Loucy (cell line): ENCODE results near the gene ZDHHC20.

Experiments
- H2AFZ ChIP-seq: fragments of 200-600 bp; sonication (generic); 2 replicates; pipeline ENCODE4 v1.6.0; 2016; ENCODE audit warnings: antibody characterized with exemption, mild to moderate bottlenecking, low read length, moderate library complexity
- H3F3A ChIP-seq: fragments of 200-600 bp; 2 replicates; pipeline ENCODE4 v1.6.0; 2016; ENCODE audit warnings: antibody characterized with exemption, low read depth, mild to moderate bottlenecking
- H3K27me3 ChIP-seq: fragments of 200-600 bp; sonication (generic); 2 replicates; pipeline ENCODE4 v1.6.1; 2014; ENCODE audit warnings: low read length, mild to moderate bottlenecking; ENCODE audit not compliant: insufficient read depth, poor library complexity, severe bottlenecking
- H3K36me3 ChIP-seq: fragments of 200-600 bp; sonication (generic); 2 replicates; pipeline ENCODE4 v1.6.1; 2016; ENCODE audit warnings: low read length; ENCODE audit not compliant: insufficient read depth
- H3K4me1 ChIP-seq: fragments of 200-600 bp; sonication (generic); 2 replicates; pipeline ENCODE4 v1.5.1; 2014; ENCODE audit warnings: low read length, mild to moderate bottlenecking; ENCODE audit not compliant: insufficient read depth, poor library complexity, severe bottlenecking
- H3K4me2 ChIP-seq: fragments of 200-600 bp; sonication (generic); 2 replicates; pipeline ENCODE4 v1.6.0; 2014; ENCODE audit warnings: antibody characterized with exemption, low read length, low read depth, mild to moderate bottlenecking; ENCODE audit not compliant: poor library complexity, severe bottlenecking
- H3K4me3 ChIP-seq: fragments of 200-600 bp; sonication (generic); 2 replicates; pipeline ENCODE4 v1.5.1; 2014; ENCODE audit warnings: low read length, mild to moderate bottlenecking, mixed read lengths; ENCODE audit not compliant: poor library complexity, severe bottlenecking
- H3K79me2 ChIP-seq: fragments of 200-600 bp; sonication (generic); 2 replicates; pipeline ENCODE4 v1.6.1; 2014; ENCODE audit warnings: low read length; ENCODE audit not compliant: insufficient read depth
- H3K9ac ChIP-seq: fragments of 200-600 bp; sonication (generic); 2 replicates; pipeline ENCODE4 v1.6.0; 2014; ENCODE audit warnings: mild to moderate bottlenecking, low read depth, low read length, moderate library complexity; ENCODE audit not compliant: poor library complexity, severe bottlenecking
- H3K9me2 ChIP-seq: fragments of 200-600 bp; sonication (generic); replicated peaks from 2 replicates; pipeline ENCODE4 v1.6.1; 2016; ENCODE audit warnings: low read depth, low read length, mixed read lengths
- H3K9me3 ChIP-seq: fragments of 200-600 bp; sonication (generic); 2 replicates; pipeline ENCODE4 v1.6.1; 2014; ENCODE audit warnings: mild to moderate bottlenecking, antibody characterized with exemption, low read length, low read depth; ENCODE audit not compliant: insufficient read depth
- H4K20me1 ChIP-seq: fragments of 200-600 bp; sonication (generic); 2 replicates; pipeline ENCODE4 v1.6.0; 2014; ENCODE audit warnings: antibody characterized with exemption, low read length, mild to moderate bottlenecking; ENCODE audit not compliant: insufficient read depth, poor library complexity, severe bottlenecking
- EZH2phosphoT487 ChIP-seq: fragments of 200-600 bp; IDR thresholded peaks from 2 replicates; pipeline ENCODE4 v1.6.1; 2018; ENCODE audit warnings: antibody characterized with exemption, mild to moderate bottlenecking, moderate library complexity, borderline replicate concordance
- TF ChIP-seq, protein P1 (sequence below): fragments of 200-600 bp; sonication (generic); conservative IDR thresholded peaks from 2 replicates; pipeline ENCODE4 v1.5.1; 2014; ENCODE audit warnings: mild to moderate bottlenecking, antibody characterized with exemption, low read length

Gene ZDHHC20

DNA sequence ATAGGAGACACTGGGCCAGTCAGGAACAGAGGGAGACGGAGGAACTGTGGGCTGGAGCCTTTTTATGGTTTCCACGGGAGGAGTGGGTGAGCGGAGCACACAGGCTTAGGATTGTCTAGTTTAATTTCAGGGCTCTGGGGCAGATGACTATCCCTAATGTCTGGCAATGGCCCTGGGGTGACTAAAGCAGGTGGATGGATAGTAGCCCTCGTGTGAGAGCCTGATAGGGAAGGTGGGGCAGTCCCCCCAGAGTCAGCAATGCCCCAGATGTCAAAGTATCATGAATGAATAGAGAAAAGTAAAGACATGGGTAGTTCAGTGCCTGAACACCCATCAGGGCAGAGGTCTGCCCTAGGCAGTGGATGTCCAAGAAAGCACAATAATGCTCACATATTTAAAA lies 94.2 kb downstream of the ZDHHC20 start:
- no peaks in the 10 kb centered on the region for H3K27me3 ChIP-seq
- H3K36me3 ChIP-seq: no peaks in the 10 kb centered on the region
- peak overlapping the region; percentile 54 for H3K4me2 ChIP-seq
- TF ChIP-seq EZH2phosphoT487: no peak
- TF ChIP-seq, protein P1, sequence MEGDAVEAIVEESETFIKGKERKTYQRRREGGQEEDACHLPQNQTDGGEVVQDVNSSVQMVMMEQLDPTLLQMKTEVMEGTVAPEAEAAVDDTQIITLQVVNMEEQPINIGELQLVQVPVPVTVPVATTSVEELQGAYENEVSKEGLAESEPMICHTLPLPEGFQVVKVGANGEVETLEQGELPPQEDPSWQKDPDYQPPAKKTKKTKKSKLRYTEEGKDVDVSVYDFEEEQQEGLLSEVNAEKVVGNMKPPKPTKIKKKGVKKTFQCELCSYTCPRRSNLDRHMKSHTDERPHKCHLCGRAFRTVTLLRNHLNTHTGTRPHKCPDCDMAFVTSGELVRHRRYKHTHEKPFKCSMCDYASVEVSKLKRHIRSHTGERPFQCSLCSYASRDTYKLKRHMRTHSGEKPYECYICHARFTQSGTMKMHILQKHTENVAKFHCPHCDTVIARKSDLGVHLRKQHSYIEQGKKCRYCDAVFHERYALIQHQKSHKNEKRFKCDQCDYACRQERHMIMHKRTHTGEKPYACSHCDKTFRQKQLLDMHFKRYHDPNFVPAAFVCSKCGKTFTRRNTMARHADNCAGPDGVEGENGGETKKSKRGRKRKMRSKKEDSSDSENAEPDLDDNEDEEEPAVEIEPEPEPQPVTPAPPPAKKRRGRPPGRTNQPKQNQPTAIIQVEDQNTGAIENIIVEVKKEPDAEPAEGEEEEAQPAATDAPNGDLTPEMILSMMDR: no peak
- H3K9me3 ChIP-seq: peaks cover 10% of the 10 kb centered on the region; the same call in 1 of the 2 replicates
- H4K20me1 ChIP-seq: no peaks in the 10 kb centered on the region
- peaks cover 31% of the 10 kb centered on the region for H3K4me1 ChIP-seq
- no peaks in the 10 kb centered on the region for H3K79me2 ChIP-seq
- peaks cover 4% of the 10 kb centered on the region for H3F3A ChIP-seq
- H3K4me3 ChIP-seq: no peak overlapping the region
- peak overlapping the region; percentile 54 for H3K9ac ChIP-seq
- H2AFZ ChIP-seq: no peak overlapping the region
- H3K9me2 ChIP-seq: no peaks in the 10 kb centered on the region

DNA sequence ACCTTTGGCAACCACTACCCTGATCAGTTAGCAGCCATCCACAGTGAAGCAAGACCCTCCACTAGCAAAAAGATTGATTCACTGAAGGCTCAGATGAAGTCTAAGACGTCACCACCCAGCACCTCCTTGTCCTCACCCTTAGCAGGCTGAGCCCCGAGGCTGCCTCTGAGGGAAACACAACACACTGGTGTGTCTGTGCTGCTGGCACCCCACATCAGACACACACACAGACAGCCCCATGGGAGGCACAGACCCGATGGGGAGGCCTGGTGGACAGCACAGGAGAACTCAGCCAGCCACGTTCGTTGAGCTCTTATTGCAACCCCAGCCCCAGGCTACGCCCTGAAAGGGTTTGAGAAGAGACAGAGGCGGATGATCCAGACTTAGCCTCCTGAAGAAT lies 94.7 kb downstream of the ZDHHC20 start:
- peaks cover 10% of the 10 kb centered on the region; the same call in 1 of the 2 replicates for H3K9me3 ChIP-seq
- no peak overlapping the region for H2AFZ ChIP-seq
- peaks cover 4% of the 10 kb centered on the region for H3F3A ChIP-seq
- H3K4me2 ChIP-seq: no peak overlapping the region
- H3K79me2 ChIP-seq: no peaks in the 10 kb centered on the region
- no peaks in the 10 kb centered on the region for H4K20me1 ChIP-seq
- peak overlapping the region; percentile 54 for H3K9ac ChIP-seq
- TF ChIP-seq, protein P1: no peak
- TF ChIP-seq EZH2phosphoT487: no peak
- no peaks in the 10 kb centered on the region for H3K36me3 ChIP-seq
- H3K27me3 ChIP-seq: no peaks in the 10 kb centered on the region
- no peaks in the 10 kb centered on the region for H3K9me2 ChIP-seq
- H3K4me3 ChIP-seq: no peak overlapping the region
- H3K4me1 ChIP-seq: peaks cover 31% of the 10 kb centered on the region

GRCh38 chr13:21362741-21363140 lies 96.4 kb downstream of the ZDHHC20 start:
- Histone ChIP-seq H3K27me3 (no peaks in the 10 kb centered on the region), H3K36me3 (no peaks in the 10 kb centered on the region), H2AFZ (no peak overlapping the region), H3K9me2 (no peaks in the 10 kb centered on the region), H3K4me1 (peaks cover 26% of the 10 kb centered on the region), H3K4me2 (no peak overlapping the region), H3F3A (peaks cover 4% of the 10 kb centered on the region), H3K9ac (no peak overlapping the region), H4K20me1 (no peaks in the 10 kb centered on the region), H3K9me3 (peaks cover 10% of the 10 kb centered on the region; the same call in 1 of the 2 replicates), H3K4me3 (no peak overlapping the region), H3K79me2 (no peaks in the 10 kb centered on the region)
- no peak for TF ChIP-seq EZH2phosphoT487
- TF ChIP-seq, protein P1: no peak
